HG02884 (cell line): ENCODE data around the gene ACVR2B.

Experiments
- ATAC-seq: cut with Tn5 transposase; IDR thresholded peaks from one replicate; pipeline ENCODE4 v1.9.1; 2021; ENCODE audit warnings: mild to moderate bottlenecking, moderate library complexity; ENCODE audit not compliant: unreplicated experiment

Gene ACVR2B

GRCh38 chr3:38524141-38524739, 70.5 kb downstream of the ACVR2B start:
- ATAC-seq: no peak

- no peak for ATAC-seq
Observed at GRCh38 chr3:38526792-38527191, 73.1 kb downstream of the ACVR2B start.

GRCh38 chr3:38528457-38528856, 74.8 kb downstream of the ACVR2B start:
- ATAC-seq: no peak

- ATAC-seq: no peak
Observed at GRCh38 chr3:38532529-38532928, 78.8 kb downstream of the ACVR2B start.

GRCh38 chr3:38533285-38533976, 79.7 kb downstream of the ACVR2B start:
- no peak for ATAC-seq

- no peak for ATAC-seq
Observed at GRCh38 chr3:38534180-38534579, 80.5 kb downstream of the ACVR2B start.

GRCh38 chr3:38534604-38535003, 80.9 kb downstream of the ACVR2B start:
- no peak for ATAC-seq

- ATAC-seq: no peak
Observed at GRCh38 chr3:38536671-38537070, 83.0 kb downstream of the ACVR2B start.

GRCh38 chr3:38538773-38539353, 85.2 kb downstream of the ACVR2B start:
- no peak for ATAC-seq

GRCh38 chr3:38541806-38542205, 88.1 kb downstream of the ACVR2B start:
- no peak for ATAC-seq
